Gastroesophageal sphincter (tissue), 3 donors: ENCODE measurements around the gene SRGAP2C.
"Not testable (repeated sequence)": the region's sequence is repeated elsewhere in the genome, so short reads cannot be mapped to it uniquely, and the experiment has no call there.

Source experiments
- POLR2AphosphoS5 ChIP-seq: sonication (generic); formaldehyde crosslinking; IDR thresholded peaks from one replicate; pipeline ENCODE4 v1.6.1; 2017; ENCODE audit warnings: antibody characterized with exemption
- TF ChIP-seq, protein P1 (sequence below), 4 experiments: fragments of 200-600 bp in 2 of 4; fragments of 450-650 bp in 2 of 4; sonication (generic) in 1 of 4; IDR thresholded peaks; one replicate each; pipeline ENCODE4 v1.5.1; 2017 to 2019; ENCODE audit warnings: antibody characterized with exemption in 4 of 4, mild to moderate bottlenecking in 2 of 4, moderate library complexity in 2 of 4

DNA sequence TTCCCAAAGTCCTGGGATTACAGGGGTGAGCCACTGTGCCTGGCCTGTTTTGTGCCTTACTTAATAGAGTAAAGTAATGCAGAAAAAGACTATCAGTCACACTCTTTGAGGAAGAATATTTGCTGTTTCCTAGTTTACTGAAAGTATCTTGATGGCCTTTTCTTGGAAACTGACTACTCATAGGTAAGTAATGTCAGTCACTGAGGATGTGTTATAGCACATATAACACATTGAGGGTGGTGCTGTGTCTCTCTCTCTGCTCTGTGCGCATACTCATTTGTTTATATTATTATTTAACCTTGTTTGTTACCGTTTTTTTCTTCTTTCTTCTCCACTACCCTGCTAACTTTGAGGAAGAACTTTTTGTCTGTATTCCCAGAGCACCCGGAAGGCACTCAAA is 93.4 kb downstream of the SRGAP2C start:
- TF ChIP-seq, protein P1, sequence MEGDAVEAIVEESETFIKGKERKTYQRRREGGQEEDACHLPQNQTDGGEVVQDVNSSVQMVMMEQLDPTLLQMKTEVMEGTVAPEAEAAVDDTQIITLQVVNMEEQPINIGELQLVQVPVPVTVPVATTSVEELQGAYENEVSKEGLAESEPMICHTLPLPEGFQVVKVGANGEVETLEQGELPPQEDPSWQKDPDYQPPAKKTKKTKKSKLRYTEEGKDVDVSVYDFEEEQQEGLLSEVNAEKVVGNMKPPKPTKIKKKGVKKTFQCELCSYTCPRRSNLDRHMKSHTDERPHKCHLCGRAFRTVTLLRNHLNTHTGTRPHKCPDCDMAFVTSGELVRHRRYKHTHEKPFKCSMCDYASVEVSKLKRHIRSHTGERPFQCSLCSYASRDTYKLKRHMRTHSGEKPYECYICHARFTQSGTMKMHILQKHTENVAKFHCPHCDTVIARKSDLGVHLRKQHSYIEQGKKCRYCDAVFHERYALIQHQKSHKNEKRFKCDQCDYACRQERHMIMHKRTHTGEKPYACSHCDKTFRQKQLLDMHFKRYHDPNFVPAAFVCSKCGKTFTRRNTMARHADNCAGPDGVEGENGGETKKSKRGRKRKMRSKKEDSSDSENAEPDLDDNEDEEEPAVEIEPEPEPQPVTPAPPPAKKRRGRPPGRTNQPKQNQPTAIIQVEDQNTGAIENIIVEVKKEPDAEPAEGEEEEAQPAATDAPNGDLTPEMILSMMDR (IDR thresholded peaks at IDR 0.05) = not testable (repeated sequence)
- TF ChIP-seq POLR2AphosphoS5 = not testable (repeated sequence)
